WERI-Rb-1 (cell line): ENCODE results near the gene SETBP1.

ENCODE experiments used
- DNase-seq: peaks from one replicate; pipeline ENCODE4 v3.0.0-alpha.2; 2020
- H3K27ac ChIP-seq: fragments of 250-450 bp; sonication (Bioruptor Pico); 2 replicates; pipeline ENCODE4 v1.5.1; 2020; ENCODE audit warnings: mild to moderate bottlenecking, moderate library complexity
- H3K27me3 ChIP-seq: fragments of 250-450 bp; sonication (Bioruptor Pico); 2 replicates; pipeline ENCODE4 v1.5.1; 2021; ENCODE audit warnings: mild to moderate bottlenecking, low read depth, moderate library complexity; ENCODE audit not compliant: insufficient read depth, severe bottlenecking
- H3K36me3 ChIP-seq: fragments of 250-450 bp; sonication (Bioruptor Pico); 2 replicates; pipeline ENCODE4 v1.5.1; 2020; ENCODE audit warnings: mild to moderate bottlenecking, moderate library complexity
- H3K4me3 ChIP-seq: 2 replicates; pipeline ENCODE4 v1.5.1; 2011; ENCODE audit warnings: low read depth, mild to moderate bottlenecking, control low read depth, low read length
- H3K9me3 ChIP-seq: fragments of 250-450 bp; sonication (Bioruptor Pico); 2 replicates; pipeline ENCODE4 v1.5.1; 2021; ENCODE audit warnings: mild to moderate bottlenecking, moderate library complexity; ENCODE audit not compliant: severe bottlenecking
- TF ChIP-seq, protein P1 (sequence below): IDR thresholded peaks from 2 replicates; pipeline ENCODE4 v1.5.1; 2011; ENCODE audit warnings: low read depth, mild to moderate bottlenecking, control low read depth, inconsistent platforms, low read length

The SETBP1 gene

DNA sequence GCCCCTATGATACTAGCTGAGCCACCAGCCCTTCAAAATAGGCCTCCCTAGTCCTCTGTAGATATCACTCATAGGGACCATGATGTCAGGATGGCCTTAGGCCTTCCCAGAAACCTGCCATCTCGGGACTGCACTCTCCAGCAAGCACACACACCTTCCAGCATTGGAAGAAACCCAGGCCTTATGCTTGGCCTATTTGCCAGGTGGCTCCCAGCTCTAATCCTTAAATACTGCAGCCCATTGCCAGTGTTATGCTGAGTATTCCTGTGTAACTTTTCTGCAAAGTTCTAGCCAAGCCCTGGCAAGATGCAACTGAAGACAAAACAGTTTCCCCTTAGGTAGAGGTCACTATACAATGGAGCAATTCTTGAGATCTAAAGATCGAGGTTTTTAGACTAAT lies 316.5 kb downstream of the SETBP1 start:
- no peak for DNase-seq
- Histone ChIP-seq H3K4me3 (no peak overlapping the region), H3K36me3 (no peaks in the 10 kb centered on the region), H3K9me3 (no peaks in the 10 kb centered on the region), H3K27ac (no peak overlapping the region), H3K27me3 (no peaks in the 10 kb centered on the region)
- TF ChIP-seq, protein P1, sequence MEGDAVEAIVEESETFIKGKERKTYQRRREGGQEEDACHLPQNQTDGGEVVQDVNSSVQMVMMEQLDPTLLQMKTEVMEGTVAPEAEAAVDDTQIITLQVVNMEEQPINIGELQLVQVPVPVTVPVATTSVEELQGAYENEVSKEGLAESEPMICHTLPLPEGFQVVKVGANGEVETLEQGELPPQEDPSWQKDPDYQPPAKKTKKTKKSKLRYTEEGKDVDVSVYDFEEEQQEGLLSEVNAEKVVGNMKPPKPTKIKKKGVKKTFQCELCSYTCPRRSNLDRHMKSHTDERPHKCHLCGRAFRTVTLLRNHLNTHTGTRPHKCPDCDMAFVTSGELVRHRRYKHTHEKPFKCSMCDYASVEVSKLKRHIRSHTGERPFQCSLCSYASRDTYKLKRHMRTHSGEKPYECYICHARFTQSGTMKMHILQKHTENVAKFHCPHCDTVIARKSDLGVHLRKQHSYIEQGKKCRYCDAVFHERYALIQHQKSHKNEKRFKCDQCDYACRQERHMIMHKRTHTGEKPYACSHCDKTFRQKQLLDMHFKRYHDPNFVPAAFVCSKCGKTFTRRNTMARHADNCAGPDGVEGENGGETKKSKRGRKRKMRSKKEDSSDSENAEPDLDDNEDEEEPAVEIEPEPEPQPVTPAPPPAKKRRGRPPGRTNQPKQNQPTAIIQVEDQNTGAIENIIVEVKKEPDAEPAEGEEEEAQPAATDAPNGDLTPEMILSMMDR = no peak

DNA sequence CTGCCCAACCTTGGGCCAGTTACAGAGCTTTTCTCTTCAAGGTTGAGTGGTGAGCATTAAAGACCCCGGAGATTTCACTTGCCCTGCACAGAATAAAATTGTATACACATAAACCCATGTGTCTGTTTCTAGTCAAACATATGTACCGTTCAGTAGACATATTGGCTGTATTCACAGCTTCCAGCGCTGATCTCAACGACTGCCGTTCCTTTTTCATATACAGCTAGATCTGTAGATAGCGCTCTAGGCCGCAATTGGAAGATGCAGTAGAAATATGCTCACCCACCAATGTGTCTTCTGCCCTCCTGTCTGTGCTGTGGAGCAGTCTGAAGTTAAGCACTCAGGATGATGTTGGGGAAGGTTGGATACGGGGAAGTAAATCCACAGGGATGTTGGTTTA lies 317.7 kb downstream of the SETBP1 start:
- H3K9me3 ChIP-seq = no peaks in the 10 kb centered on the region
- DNase-seq = no peak
- no peak overlapping the region for H3K4me3 ChIP-seq
- H3K27me3 ChIP-seq = no peaks in the 10 kb centered on the region
- no peaks in the 10 kb centered on the region for H3K36me3 ChIP-seq
- H3K27ac ChIP-seq = no peak overlapping the region
- TF ChIP-seq, protein P1 = no peak

DNA sequence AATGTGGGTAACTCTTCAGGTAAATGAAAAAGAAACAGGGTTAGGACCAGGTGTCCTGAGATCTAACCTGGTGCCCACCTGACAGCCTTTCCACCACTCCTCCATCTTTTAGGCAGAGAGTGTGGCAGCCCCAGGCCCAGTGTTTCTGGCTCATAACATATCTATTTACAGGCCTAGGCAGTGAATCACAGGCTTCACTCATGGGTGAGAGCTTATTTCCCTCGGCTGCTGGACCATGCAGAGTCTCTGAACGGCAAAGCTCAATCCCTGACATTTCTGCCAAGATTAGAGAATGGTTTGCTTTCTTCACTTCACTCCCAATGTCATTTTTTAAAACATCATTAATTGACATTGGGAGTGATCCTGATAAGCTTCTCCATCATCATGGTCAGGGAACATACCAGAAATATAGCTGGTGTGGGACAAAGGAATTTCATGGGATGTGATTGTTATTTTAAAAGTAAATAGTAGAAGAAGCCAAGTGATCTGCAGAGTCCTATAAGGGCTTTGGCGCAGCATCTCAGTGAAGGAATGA lies 323.9 kb downstream of the SETBP1 start:
- TF ChIP-seq, protein P1 = no peak
- Histone ChIP-seq H3K4me3 (no peak overlapping the region), H3K27ac (no peak overlapping the region), H3K27me3 (no peaks in the 10 kb centered on the region), H3K36me3 (no peaks in the 10 kb centered on the region), H3K9me3 (no peaks in the 10 kb centered on the region)
- no peak for DNase-seq

DNA sequence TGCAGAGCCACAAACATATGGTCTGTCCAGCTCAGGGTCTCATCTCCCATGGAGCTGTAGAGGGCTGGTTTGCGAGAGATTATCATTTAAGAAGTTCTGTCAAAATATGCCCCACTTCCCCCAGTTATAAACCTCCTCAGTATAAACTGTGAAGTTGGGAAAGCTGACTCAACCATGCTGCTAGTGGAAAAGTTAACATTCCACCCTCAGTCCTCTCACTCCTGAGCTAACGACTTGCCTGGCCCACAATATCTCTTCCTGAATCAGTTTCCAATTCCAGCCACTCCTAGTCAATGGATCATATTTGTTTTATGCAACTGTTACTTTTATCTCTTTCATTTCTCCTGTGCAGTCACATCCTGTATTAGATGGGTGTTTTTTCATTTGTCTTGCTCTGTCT lies 326.2 kb downstream of the SETBP1 start:
- no peaks in the 10 kb centered on the region for H3K36me3 ChIP-seq
- TF ChIP-seq, protein P1 = no peak
- no peaks in the 10 kb centered on the region for H3K9me3 ChIP-seq
- DNase-seq = no peak
- H3K27ac ChIP-seq = no peak overlapping the region
- H3K4me3 ChIP-seq = no peak overlapping the region
- no peaks in the 10 kb centered on the region for H3K27me3 ChIP-seq

DNA sequence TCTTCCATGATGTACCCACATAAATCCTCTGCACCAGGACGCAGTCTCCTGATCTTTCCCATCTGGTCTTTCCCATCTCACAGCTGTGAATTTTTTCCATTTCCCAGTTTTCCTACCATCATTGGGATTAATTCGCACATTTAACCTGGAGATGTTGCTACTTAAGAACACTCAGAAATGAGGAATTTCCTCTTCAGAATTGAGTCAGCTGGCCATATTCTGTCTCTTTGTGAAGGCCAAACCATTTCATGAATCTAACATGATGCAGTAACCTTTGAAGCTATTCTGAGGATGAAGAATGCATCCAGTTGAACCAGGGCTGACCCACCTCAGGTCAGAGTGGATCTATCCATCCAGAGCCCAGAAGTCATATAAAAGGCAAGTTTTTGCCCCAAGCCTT lies 326.8 kb downstream of the SETBP1 start:
- Histone ChIP-seq H3K27ac (no peak overlapping the region), H3K27me3 (no peaks in the 10 kb centered on the region), H3K36me3 (no peaks in the 10 kb centered on the region), H3K4me3 (no peak overlapping the region), H3K9me3 (no peaks in the 10 kb centered on the region)
- DNase-seq = no peak
- TF ChIP-seq, protein P1 = no peak

DNA sequence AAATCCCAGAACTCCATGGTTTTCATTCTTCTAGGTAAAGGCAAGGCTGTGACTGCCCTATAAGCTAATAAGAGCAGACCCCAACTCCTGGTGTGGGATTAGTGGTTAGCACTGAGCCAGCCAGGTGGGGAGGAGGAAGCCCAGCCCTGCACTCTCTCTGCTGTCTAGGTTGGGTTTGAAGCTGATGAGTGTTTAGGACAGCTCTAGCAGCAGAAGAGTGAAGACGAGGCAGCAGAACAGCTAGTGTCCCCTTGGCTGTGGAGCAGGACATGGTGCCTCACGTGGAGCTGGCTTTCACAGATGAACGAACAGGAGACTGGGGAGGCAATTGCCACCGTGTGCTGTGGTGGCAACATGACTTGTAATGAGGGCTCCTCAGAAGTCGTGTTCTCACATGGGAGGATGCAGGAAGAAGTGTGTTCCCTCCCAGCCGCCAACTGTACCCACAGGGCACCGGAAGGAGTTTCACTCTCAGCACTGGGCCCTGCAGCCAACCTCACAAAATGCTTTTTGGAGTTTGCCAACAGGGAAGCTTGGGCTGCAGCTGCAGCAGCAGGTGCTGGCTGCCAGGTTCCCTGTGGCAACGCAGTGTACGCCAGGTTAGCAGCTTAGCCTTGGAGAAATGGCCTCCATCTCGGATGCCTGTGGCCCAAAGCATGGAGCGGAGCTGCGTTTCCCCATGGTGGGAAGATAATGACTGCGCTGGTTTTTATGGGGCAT lies 328.2 kb downstream of the SETBP1 start:
- TF ChIP-seq, protein P1 = no peak
- Histone ChIP-seq H3K9me3 (no peaks in the 10 kb centered on the region), H3K4me3 (no peak overlapping the region), H3K27ac (no peak overlapping the region), H3K27me3 (no peaks in the 10 kb centered on the region), H3K36me3 (no peaks in the 10 kb centered on the region)
- no peak for DNase-seq
